SU-DHL-6 (cell line): ENCODE measurements around the gene NR2F6.

ENCODE experiments used
- H2AFZ ChIP-seq: fragments of 200-600 bp; sonication (generic); 2 replicates; pipeline ENCODE4 v1.6.1; 2014; ENCODE audit warnings: low read depth, mild to moderate bottlenecking, moderate library complexity, mixed read lengths, antibody characterized with exemption, low read length; ENCODE audit not compliant: severe bottlenecking
- H3F3A ChIP-seq: fragments of 200-600 bp; shearing (Covaris generic); 2 replicates; pipeline ENCODE4 v1.6.0; 2016; ENCODE audit warnings: antibody characterized with exemption, mild to moderate bottlenecking; ENCODE audit not compliant: insufficient read depth
- H3K27ac ChIP-seq: fragments of 200-600 bp; sonication (generic); 2 replicates; pipeline ENCODE4 v1.5.1; 2016; ENCODE audit warnings: low read depth, mild to moderate bottlenecking, low read length, moderate library complexity, mixed read lengths
- H3K27me3 ChIP-seq: fragments of 200-600 bp; sonication (generic), shearing (Covaris generic); 2 replicates; pipeline ENCODE4 v1.6.0; 2014; ENCODE audit warnings: mild to moderate bottlenecking, low read length
- H3K36me3 ChIP-seq: fragments of 200-600 bp; sonication (generic); 2 replicates; pipeline ENCODE4 v1.6.1; 2014; ENCODE audit warnings: mild to moderate bottlenecking, low read length, mixed read lengths
- H3K4me2 ChIP-seq: fragments of 300-600, 200-600 bp; shearing (Covaris generic), sonication (generic); 2 replicates; pipeline ENCODE4 v1.6.0; 2014; ENCODE audit warnings: low read length, low read depth, mild to moderate bottlenecking; ENCODE audit not compliant: poor library complexity, severe bottlenecking
- H3K4me3 ChIP-seq: fragments of 200-600 bp; sonication (generic); 2 replicates; pipeline ENCODE4 v1.5.1; 2014; ENCODE audit warnings: antibody characterized with exemption, low read length, mild to moderate bottlenecking, mixed read lengths; ENCODE audit not compliant: insufficient read depth, poor library complexity, severe bottlenecking
- H3K79me2 ChIP-seq: fragments of 200-600 bp; sonication (generic); 2 replicates; pipeline ENCODE4 v1.6.1; 2014; ENCODE audit warnings: mild to moderate bottlenecking, low read length, moderate library complexity; ENCODE audit not compliant: insufficient read depth
- H3K9ac ChIP-seq: fragments of 200-600 bp; sonication (generic); 2 replicates; pipeline ENCODE4 v1.7.0; 2014; ENCODE audit warnings: mild to moderate bottlenecking, low read length
- H3K9me2 ChIP-seq: fragments of 200-600 bp; sonication (generic); replicated peaks from 2 replicates; pipeline ENCODE4 v1.6.1; 2014; ENCODE audit warnings: low read length; ENCODE audit not compliant: insufficient read depth
- H3K9me3 ChIP-seq: fragments of 200-600 bp; sonication (generic); 2 replicates; pipeline ENCODE4 v1.6.1; 2014; ENCODE audit warnings: low read length, mixed read lengths; ENCODE audit not compliant: insufficient read depth
- H4K20me1 ChIP-seq: fragments of 200-600 bp; sonication (generic); 2 replicates; pipeline ENCODE4 v1.6.1; 2014; ENCODE audit warnings: low read depth, mild to moderate bottlenecking, antibody characterized with exemption, low read length, moderate library complexity, mixed read lengths
- CTCF ChIP-seq: fragments of 200-600 bp; sonication (generic); IDR thresholded peaks from one replicate; pipeline ENCODE4 v1.5.1; 2017; ENCODE audit warnings: antibody characterized with exemption, mild to moderate bottlenecking, low read length, moderate library complexity; ENCODE audit not compliant: insufficient read depth, poor library complexity, severe bottlenecking
- EZH2phosphoT487 ChIP-seq: fragments of 200-600 bp; sonication (generic), shearing (Covaris generic); conservative IDR thresholded peaks from 2 replicates; pipeline ENCODE4 v1.6.1; 2018; ENCODE audit warnings: mild to moderate bottlenecking, antibody characterized with exemption, low read length, moderate library complexity, mixed read lengths

Gene NR2F6

GRCh38 chr19:17245535-17245984 lies at the start of gene NR2F6:
Gene NR2F6 (minus strand): TSS chr19:17245919. CDS start chr19:17245220, 699 bp downstream.
- H3K4me3 ChIP-seq, result peak within 1 kb of the TSS; percentile 64
- no peak for TF ChIP-seq EZH2phosphoT487
- no peak for TF ChIP-seq CTCF
- H3K27ac ChIP-seq, result peak within 1 kb of the TSS; percentile 67
- H3K9ac ChIP-seq, result peak within 1 kb of the TSS; percentile 68
- no peaks in the 10 kb centered on the region for H3K36me3 ChIP-seq
- no peaks in the 10 kb centered on the region for H4K20me1 ChIP-seq
- peak within 1 kb of the TSS; percentile 93 for H3K4me2 ChIP-seq
- peaks cover 3% of the 10 kb centered on the region; the same call in 1 of the 2 replicates for H3K79me2 ChIP-seq
- no peaks in the 10 kb centered on the region for H3K9me3 ChIP-seq
- H3F3A ChIP-seq, result peaks cover 10% of the 10 kb centered on the region
- peak within 1 kb of the TSS; percentile 72 for H2AFZ ChIP-seq
- no peaks in the 10 kb centered on the region for H3K9me2 ChIP-seq
- H3K27me3 ChIP-seq, result no peaks in the 10 kb centered on the region

- Histone ChIP-seq H3K27me3 (no peaks in the 10 kb centered on the region), H3K4me3 (no peak overlapping the region), H3K9ac (no peak overlapping the region), H3K36me3 (peaks cover 4% of the 10 kb centered on the region; the same call in 1 of the 2 replicates), H3F3A (peaks cover 4% of the 10 kb centered on the region; the same call in 1 of the 2 replicates), H3K79me2 (peaks cover 4% of the 10 kb centered on the region), H3K9me2 (no peaks in the 10 kb centered on the region), H3K9me3 (no peaks in the 10 kb centered on the region), H2AFZ (no peak overlapping the region), H4K20me1 (no peaks in the 10 kb centered on the region), H3K27ac (no peak overlapping the region), H3K4me2 (no peak overlapping the region)
- TF ChIP-seq CTCF (no peak), EZH2phosphoT487 (no peak)
Measured at GRCh38 chr19:17294051-17294891, 48.6 kb upstream of the NR2F6 start.

DNA sequence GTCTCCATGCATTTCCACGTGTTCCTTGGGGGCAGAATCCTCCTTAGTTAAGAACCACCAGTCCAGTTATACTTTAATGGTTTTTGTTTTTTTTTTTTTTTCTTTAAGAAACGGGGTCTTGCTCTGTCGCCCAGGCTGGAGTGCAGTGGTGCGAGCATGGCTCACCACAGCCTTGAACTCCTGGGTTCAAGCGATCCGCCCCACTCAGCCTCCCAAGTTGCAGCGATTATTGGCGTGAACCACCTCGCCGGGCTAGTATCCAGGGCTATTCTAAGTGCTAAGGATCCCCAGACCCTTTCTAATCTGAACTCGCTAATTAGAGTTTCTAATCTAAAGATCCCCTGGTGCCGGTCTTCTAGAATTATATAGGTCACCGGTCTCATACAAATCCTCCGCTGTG lies 47.9 kb upstream of the NR2F6 start:
- Histone ChIP-seq H4K20me1 (no peaks in the 10 kb centered on the region), H3K79me2 (peaks cover 4% of the 10 kb centered on the region), H3K9ac (no peak overlapping the region), H2AFZ (no peak overlapping the region), H3K9me2 (no peaks in the 10 kb centered on the region), H3K27ac (no peak overlapping the region), H3F3A (peaks cover 4% of the 10 kb centered on the region; the same call in 1 of the 2 replicates), H3K9me3 (no peaks in the 10 kb centered on the region), H3K4me2 (peak overlapping the region; percentile 71), H3K4me3 (no peak overlapping the region), H3K27me3 (no peaks in the 10 kb centered on the region), H3K36me3 (peaks cover 4% of the 10 kb centered on the region; the same call in 1 of the 2 replicates)
- TF ChIP-seq CTCF, result no peak
- no peak for TF ChIP-seq EZH2phosphoT487
